ENCODE results near the gene PNPLA5.

Gene PNPLA5

DNA sequence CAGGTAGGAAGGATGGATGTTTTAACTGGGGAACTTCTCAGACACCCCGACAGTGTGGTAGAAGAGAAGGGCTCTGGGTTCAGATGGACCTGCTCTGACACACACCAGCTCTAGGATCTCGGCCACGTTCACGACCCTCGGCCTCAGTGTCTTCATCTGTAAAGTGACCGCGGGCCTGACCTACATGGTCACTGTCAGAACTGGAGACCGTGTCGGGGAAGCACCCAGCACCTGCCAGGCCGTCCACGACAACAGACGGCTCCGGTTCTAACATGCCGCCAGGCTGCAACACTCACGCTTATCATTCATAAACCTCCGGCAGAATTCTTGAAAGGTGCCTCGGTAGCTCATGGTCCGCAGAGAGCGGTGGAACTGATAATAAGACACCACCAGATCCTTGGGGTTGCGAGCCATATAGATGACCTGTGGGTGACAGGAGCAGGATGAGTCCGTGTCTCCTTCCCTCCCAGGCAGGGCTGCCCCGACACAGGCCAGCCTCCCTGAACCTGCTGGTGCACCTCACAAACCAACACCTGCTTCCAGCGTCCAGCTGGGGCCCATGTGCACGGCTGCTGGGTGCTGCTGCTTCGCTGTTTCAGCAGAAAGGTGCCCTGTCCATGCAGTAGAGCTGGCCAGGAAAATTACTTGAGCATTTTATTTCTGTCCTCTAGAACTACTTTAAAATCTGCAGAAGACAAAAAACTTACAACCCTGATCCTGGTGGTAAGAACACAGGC lies 53.1 kb downstream of the PNPLA5 start:
- no peak for TF ChIP-seq EGR1 (IDR thresholded peaks at IDR 0.05)
- no peak for TF ChIP-seq TEAD4 (IDR thresholded peaks at IDR 0.05)
- TF ChIP-seq, protein P1, sequence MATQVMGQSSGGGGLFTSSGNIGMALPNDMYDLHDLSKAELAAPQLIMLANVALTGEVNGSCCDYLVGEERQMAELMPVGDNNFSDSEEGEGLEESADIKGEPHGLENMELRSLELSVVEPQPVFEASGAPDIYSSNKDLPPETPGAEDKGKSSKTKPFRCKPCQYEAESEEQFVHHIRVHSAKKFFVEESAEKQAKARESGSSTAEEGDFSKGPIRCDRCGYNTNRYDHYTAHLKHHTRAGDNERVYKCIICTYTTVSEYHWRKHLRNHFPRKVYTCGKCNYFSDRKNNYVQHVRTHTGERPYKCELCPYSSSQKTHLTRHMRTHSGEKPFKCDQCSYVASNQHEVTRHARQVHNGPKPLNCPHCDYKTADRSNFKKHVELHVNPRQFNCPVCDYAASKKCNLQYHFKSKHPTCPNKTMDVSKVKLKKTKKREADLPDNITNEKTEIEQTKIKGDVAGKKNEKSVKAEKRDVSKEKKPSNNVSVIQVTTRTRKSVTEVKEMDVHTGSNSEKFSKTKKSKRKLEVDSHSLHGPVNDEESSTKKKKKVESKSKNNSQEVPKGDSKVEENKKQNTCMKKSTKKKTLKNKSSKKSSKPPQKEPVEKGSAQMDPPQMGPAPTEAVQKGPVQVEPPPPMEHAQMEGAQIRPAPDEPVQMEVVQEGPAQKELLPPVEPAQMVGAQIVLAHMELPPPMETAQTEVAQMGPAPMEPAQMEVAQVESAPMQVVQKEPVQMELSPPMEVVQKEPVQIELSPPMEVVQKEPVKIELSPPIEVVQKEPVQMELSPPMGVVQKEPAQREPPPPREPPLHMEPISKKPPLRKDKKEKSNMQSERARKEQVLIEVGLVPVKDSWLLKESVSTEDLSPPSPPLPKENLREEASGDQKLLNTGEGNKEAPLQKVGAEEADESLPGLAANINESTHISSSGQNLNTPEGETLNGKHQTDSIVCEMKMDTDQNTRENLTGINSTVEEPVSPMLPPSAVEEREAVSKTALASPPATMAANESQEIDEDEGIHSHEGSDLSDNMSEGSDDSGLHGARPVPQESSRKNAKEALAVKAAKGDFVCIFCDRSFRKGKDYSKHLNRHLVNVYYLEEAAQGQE (IDR thresholded peaks at IDR 0.05; ENCODE audit: low read depth): no peak
- no peak for TF ChIP-seq RAD21 (IDR thresholded peaks at IDR 0.05; ENCODE audit: low read depth)
- no peak for TF ChIP-seq NFIC (IDR thresholded peaks at IDR 0.05)
- no peak for TF ChIP-seq YY1 (IDR thresholded peaks at IDR 0.05; ENCODE audit: low read depth)
- no peak for TF ChIP-seq FOXM1 (IDR thresholded peaks at IDR 0.05; ENCODE audit: borderline replicate concordance, low read depth)
- no peak for TF ChIP-seq TCF12 (IDR thresholded peaks at IDR 0.05; ENCODE audit: low read depth)
- TF ChIP-seq EP300 (IDR thresholded peaks at IDR 0.05; ENCODE audit: borderline replicate concordance): no peak
- no peak for TF ChIP-seq ZBTB7A (IDR thresholded peaks at IDR 0.05; ENCODE audit: low read depth)
- TF ChIP-seq CEBPB (IDR thresholded peaks at IDR 0.05): no peak

DNA sequence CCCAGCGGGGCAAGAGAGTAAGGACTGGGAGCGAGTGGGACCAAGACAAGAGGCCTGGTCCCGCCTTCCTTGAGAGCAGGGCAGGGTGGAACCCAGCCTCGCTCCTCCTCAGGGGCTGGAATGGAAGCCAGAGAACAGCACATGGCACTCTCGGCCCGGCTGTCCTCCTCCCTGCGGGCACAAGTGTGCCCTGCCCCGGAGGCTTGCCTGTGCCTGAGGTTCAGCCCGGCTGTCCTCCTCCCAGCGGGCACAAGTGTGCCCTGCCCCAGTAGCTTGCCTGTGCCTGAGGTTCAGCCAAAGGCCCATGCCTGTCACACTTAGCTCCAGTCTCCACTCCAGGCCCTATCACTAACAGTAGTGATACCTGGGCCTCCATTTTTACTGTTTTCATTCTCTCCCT lies 53.7 kb downstream of the PNPLA5 start:
- TF ChIP-seq YY1 (IDR thresholded peaks at IDR 0.05; ENCODE audit: low read depth): no peak
- no peak for TF ChIP-seq EP300 (IDR thresholded peaks at IDR 0.05; ENCODE audit: borderline replicate concordance)
- TF ChIP-seq, protein P2, sequence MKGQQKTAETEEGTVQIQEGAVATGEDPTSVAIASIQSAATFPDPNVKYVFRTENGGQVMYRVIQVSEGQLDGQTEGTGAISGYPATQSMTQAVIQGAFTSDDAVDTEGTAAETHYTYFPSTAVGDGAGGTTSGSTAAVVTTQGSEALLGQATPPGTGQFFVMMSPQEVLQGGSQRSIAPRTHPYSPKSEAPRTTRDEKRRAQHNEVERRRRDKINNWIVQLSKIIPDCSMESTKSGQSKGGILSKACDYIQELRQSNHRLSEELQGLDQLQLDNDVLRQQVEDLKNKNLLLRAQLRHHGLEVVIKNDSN (IDR thresholded peaks at IDR 0.05): no peak
- TF ChIP-seq ZBTB7A (IDR thresholded peaks at IDR 0.05; ENCODE audit: low read depth): no peak
- no peak for TF ChIP-seq CEBPB (IDR thresholded peaks at IDR 0.05)
- TF ChIP-seq TEAD4 (IDR thresholded peaks at IDR 0.05): no peak
- TF ChIP-seq TCF12 (IDR thresholded peaks at IDR 0.05; ENCODE audit: low read depth): no peak
- TF ChIP-seq, protein P3, sequence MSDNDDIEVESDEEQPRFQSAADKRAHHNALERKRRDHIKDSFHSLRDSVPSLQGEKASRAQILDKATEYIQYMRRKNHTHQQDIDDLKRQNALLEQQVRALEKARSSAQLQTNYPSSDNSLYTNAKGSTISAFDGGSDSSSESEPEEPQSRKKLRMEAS (IDR thresholded peaks at IDR 0.05): no peak
- TF ChIP-seq RAD21 (IDR thresholded peaks at IDR 0.05; ENCODE audit: low read depth): no peak
- TF ChIP-seq, protein P1 (IDR thresholded peaks at IDR 0.05; ENCODE audit: low read depth): no peak
- TF ChIP-seq EGR1 (IDR thresholded peaks at IDR 0.05): no peak
- no peak for TF ChIP-seq FOXM1 (IDR thresholded peaks at IDR 0.05; ENCODE audit: borderline replicate concordance, low read depth)
- no peak for TF ChIP-seq NFIC (IDR thresholded peaks at IDR 0.05)
- TF ChIP-seq TAF1 (IDR thresholded peaks at IDR 0.05; ENCODE audit: low read depth): no peak
- no peak for TF ChIP-seq CREB1 (IDR thresholded peaks at IDR 0.05; ENCODE audit: low read depth)

DNA sequence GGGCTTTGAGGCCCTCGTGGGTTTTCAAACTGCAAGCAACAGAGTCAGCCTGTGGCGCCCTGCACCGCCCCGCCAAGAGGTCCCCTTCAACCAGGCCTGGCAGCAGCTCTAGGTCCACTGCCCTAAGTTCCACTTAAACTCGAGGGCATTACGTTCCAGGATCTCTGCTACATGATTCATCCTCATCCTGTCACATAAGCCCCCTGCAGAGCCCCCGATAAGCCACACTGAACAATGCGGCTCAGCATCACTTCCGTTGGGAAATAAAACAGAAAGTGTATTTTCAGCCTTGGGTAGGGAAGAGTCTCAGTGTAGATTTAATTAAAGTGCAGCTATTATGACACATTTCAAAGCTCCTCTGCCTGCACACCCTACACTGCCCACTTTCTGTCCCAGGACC lies 54.1 kb downstream of the PNPLA5 start:
- TF ChIP-seq NFIC (IDR thresholded peaks at IDR 0.05): no peak
- TF ChIP-seq, protein P2 (IDR thresholded peaks at IDR 0.05): no peak
- TF ChIP-seq, protein P3 (IDR thresholded peaks at IDR 0.05): no peak
- no peak for TF ChIP-seq CEBPB (IDR thresholded peaks at IDR 0.05)
- no peak for TF ChIP-seq EP300 (IDR thresholded peaks at IDR 0.05; ENCODE audit: borderline replicate concordance)
- TF ChIP-seq ZBTB7A (IDR thresholded peaks at IDR 0.05; ENCODE audit: low read depth): no peak
- TF ChIP-seq YY1 (IDR thresholded peaks at IDR 0.05; ENCODE audit: low read depth): no peak
- TF ChIP-seq, protein P1 (IDR thresholded peaks at IDR 0.05; ENCODE audit: low read depth): no peak
- no peak for TF ChIP-seq TCF12 (IDR thresholded peaks at IDR 0.05; ENCODE audit: low read depth)
- TF ChIP-seq EGR1 (IDR thresholded peaks at IDR 0.05): no peak
- no peak for TF ChIP-seq TAF1 (IDR thresholded peaks at IDR 0.05; ENCODE audit: low read depth)
- TF ChIP-seq TEAD4 (IDR thresholded peaks at IDR 0.05): no peak
- no peak for TF ChIP-seq CREB1 (IDR thresholded peaks at IDR 0.05; ENCODE audit: low read depth)
- no peak for TF ChIP-seq FOXM1 (IDR thresholded peaks at IDR 0.05; ENCODE audit: borderline replicate concordance, low read depth)
- no peak for TF ChIP-seq RAD21 (IDR thresholded peaks at IDR 0.05; ENCODE audit: low read depth)

DNA sequence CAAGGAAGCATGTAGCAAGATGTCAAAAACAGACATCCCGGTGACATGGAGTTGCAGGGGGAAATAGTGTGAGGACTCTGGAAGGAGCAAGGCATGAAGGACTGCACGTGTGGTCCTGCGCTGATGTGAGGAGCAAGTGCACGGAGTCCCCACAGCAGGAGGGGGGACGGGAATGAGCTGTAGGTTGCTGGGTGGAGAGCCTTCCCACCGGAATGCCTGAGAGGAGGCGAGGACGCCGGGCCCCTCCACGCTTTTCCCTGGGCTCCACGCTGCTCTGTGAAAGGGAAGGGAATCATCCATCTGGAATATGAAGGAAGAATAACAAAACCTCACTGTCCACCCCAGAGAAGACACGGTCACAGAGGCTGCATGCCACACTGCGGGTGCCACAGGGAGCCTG lies 56.1 kb downstream of the PNPLA5 start:
- TF ChIP-seq CREB1 (IDR thresholded peaks at IDR 0.05; ENCODE audit: low read depth): no peak
- TF ChIP-seq NFIC (IDR thresholded peaks at IDR 0.05): no peak
- TF ChIP-seq ZBTB7A (IDR thresholded peaks at IDR 0.05; ENCODE audit: low read depth): no peak
- no peak for TF ChIP-seq TEAD4 (IDR thresholded peaks at IDR 0.05)
- TF ChIP-seq EGR1 (IDR thresholded peaks at IDR 0.05): no peak
- TF ChIP-seq, protein P2 (IDR thresholded peaks at IDR 0.05): no peak
- TF ChIP-seq, protein P1 (IDR thresholded peaks at IDR 0.05; ENCODE audit: low read depth): no peak
- TF ChIP-seq RAD21 (IDR thresholded peaks at IDR 0.05; ENCODE audit: low read depth): no peak
- no peak for TF ChIP-seq CEBPB (IDR thresholded peaks at IDR 0.05)
- no peak for TF ChIP-seq YY1 (IDR thresholded peaks at IDR 0.05; ENCODE audit: low read depth)
- TF ChIP-seq TCF12 (IDR thresholded peaks at IDR 0.05; ENCODE audit: low read depth): no peak
- TF ChIP-seq, protein P3 (IDR thresholded peaks at IDR 0.05): no peak
- no peak for TF ChIP-seq TAF1 (IDR thresholded peaks at IDR 0.05; ENCODE audit: low read depth)
- TF ChIP-seq FOXM1 (IDR thresholded peaks at IDR 0.05; ENCODE audit: borderline replicate concordance, low read depth): no peak
- TF ChIP-seq EP300 (IDR thresholded peaks at IDR 0.05; ENCODE audit: borderline replicate concordance): no peak

Data from Ishikawa (cell line).